ENCODE data around the gene CHST6.

GRCh38 chr16:75445298-75445697 is 49.9 kb downstream of the CHST6 start:
- TF ChIP-seq, protein P1, sequence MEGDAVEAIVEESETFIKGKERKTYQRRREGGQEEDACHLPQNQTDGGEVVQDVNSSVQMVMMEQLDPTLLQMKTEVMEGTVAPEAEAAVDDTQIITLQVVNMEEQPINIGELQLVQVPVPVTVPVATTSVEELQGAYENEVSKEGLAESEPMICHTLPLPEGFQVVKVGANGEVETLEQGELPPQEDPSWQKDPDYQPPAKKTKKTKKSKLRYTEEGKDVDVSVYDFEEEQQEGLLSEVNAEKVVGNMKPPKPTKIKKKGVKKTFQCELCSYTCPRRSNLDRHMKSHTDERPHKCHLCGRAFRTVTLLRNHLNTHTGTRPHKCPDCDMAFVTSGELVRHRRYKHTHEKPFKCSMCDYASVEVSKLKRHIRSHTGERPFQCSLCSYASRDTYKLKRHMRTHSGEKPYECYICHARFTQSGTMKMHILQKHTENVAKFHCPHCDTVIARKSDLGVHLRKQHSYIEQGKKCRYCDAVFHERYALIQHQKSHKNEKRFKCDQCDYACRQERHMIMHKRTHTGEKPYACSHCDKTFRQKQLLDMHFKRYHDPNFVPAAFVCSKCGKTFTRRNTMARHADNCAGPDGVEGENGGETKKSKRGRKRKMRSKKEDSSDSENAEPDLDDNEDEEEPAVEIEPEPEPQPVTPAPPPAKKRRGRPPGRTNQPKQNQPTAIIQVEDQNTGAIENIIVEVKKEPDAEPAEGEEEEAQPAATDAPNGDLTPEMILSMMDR (IDR thresholded peaks at IDR 0.05), result no peak
- no peak for TF ChIP-seq POLR2A (IDR thresholded peaks at IDR 0.05)

All from right lobe of liver (tissue), 4 donors.